Measurements from ENCODE around the gene BCKDK.
A peak's percentile ranks its signal among the peaks of the same experiment; 100 is the strongest.

The BCKDK gene

GRCh38 chr16:31087971-31088370 lies 20.2 kb upstream of the BCKDK start:
- Histone ChIP-seq H3K4me3 (ENCODE audit: low read depth, low read length) (no peak overlapping the region), H3K36me3 (ENCODE audit: control insufficient read depth in 2 of 2, insufficient read depth in 1 of 2, low read length in 2 of 2) (peaks cover 0 to 52% of the 10 kb centered on the region in 2 experiments; a peak in 2 of 3 replicates), H3K9me3 (ENCODE audit: control insufficient read depth, insufficient read depth, low read depth, low read length) (no peaks in the 10 kb centered on the region), H3K4me1 (ENCODE audit: control insufficient read depth, insufficient read depth, low read length) (peaks cover 3% of the 10 kb centered on the region; the same call in 1 of the 2 replicates), H3K27ac (ENCODE audit: extremely low read depth, low read depth, low read length) (no peak overlapping the region)
- TF ChIP-seq ZNF510 (tag by site-specific recombination; IDR thresholded peaks at IDR 0.05; ENCODE audit: insufficient replicate concordance) (no peak), KLF17 (tag by site-specific recombination; IDR thresholded peaks at IDR 0.05) (peak; percentile 64)
- POLR2A ChIA-PET: interaction anchor here (1.2 kb wide), 1 partner anchor 29 kb away, joined by 4 read pairs; the partner anchor contains the start of gene KAT8
- CTCF ChIA-PET: no interaction called here

- Histone ChIP-seq H3K4me3 (ENCODE audit: low read depth, low read length) (no peak within 1 kb of the TSS), H3K9me3 (ENCODE audit: control insufficient read depth, insufficient read depth, low read depth, low read length) (no peaks in the 10 kb centered on the region), H3K4me1 (ENCODE audit: control insufficient read depth, insufficient read depth, low read length) (peaks cover 3% of the 10 kb centered on the region; the same call in 1 of the 2 replicates), H3K36me3 (ENCODE audit: control insufficient read depth in 2 of 2, insufficient read depth in 1 of 2, low read length in 2 of 2) (peaks cover 0 to 46% of the 10 kb centered on the region in 2 experiments; a peak in 2 of 3 replicates), H3K27ac (ENCODE audit: extremely low read depth, low read depth, low read length) (no peak within 1 kb of the TSS)
- POLR2A ChIA-PET: interaction anchor here (0.8 to 1.2 kb wide), 2 partner anchors 11 to 29 kb away, joined by 3 to 4 read pairs; partner anchors contain the start of gene KAT8
- TF ChIP-seq GLIS1 (tag by site-specific recombination; IDR thresholded peaks at IDR 0.05): peak; percentile 57
- TF ChIP-seq ZNF629 (tag by site-specific recombination; IDR thresholded peaks at IDR 0.05): no peak
- peak; percentile 88; the same call in 1 of the 2 replicates for TF ChIP-seq ZNF768 (tag by site-specific recombination; IDR thresholded peaks at IDR 0.05)
- TF ChIP-seq GLIS2 (tag by site-specific recombination; IDR thresholded peaks at IDR 0.05): peak; percentile 43; the same call in 1 of the 2 replicates
- CTCF ChIA-PET: no interaction called here
Observed at GRCh38 chr16:31088459-31089183, 19.6 kb upstream of the BCKDK start, which contains the start of gene PRSS53. Gene PRSS53, minus strand, starts transcription at chr16:31088943. Its CDS starts 134 bp downstream, at chr16:31088809.

- Histone ChIP-seq H3K36me3 (ENCODE audit: control insufficient read depth in 2 of 2, insufficient read depth in 1 of 2, low read length in 2 of 2) (peaks cover 0 to 45% of the 10 kb centered on the region in 2 experiments; a peak in 2 of 3 replicates), H3K4me1 (ENCODE audit: control insufficient read depth, insufficient read depth, low read length) (peaks cover 3% of the 10 kb centered on the region; the same call in 1 of the 2 replicates), H3K9me3 (ENCODE audit: control insufficient read depth, insufficient read depth, low read depth, low read length) (no peaks in the 10 kb centered on the region), H3K4me3 (ENCODE audit: low read depth, low read length) (no peak overlapping the region), H3K27ac (ENCODE audit: extremely low read depth, low read depth, low read length) (no peak overlapping the region)
- POLR2A ChIA-PET: interaction anchor here (0.8 to 1.2 kb wide), 2 partner anchors 12 to 28 kb away, joined by 3 to 4 read pairs; partner anchors contain the start of gene KAT8
- CTCF ChIA-PET: no interaction called here
- TF ChIP-seq ZFP3 (tag by site-specific recombination; IDR thresholded peaks at IDR 0.05; ENCODE audit: low read depth): no peak
- TF ChIP-seq REPIN1 (tag by site-specific recombination; IDR thresholded peaks at IDR 0.05; ENCODE audit: low read depth): no peak
- TF ChIP-seq ZXDB (tag by site-specific recombination; IDR thresholded peaks at IDR 0.05): no peak
- no peak for TF ChIP-seq ZNF140 (tag by site-specific recombination; IDR thresholded peaks at IDR 0.05)
- TF ChIP-seq ZNF174 (tag by site-specific recombination; IDR thresholded peaks at IDR 0.05): no peak
- no peak for TF ChIP-seq ZNF521 (tag by site-specific recombination; IDR thresholded peaks at IDR 0.05)
- no peak for TF ChIP-seq ZNF416 (tag by site-specific recombination; IDR thresholded peaks at IDR 0.05)
- no peak for TF ChIP-seq PRDM6 (tag by site-specific recombination; IDR thresholded peaks at IDR 0.05)
- TF ChIP-seq SP7 (tag by site-specific recombination; IDR thresholded peaks at IDR 0.05): no peak
Observed at GRCh38 chr16:31089199-31089598, 19.0 kb upstream of the BCKDK start.

All from HEK293 (cell line).